ENCODE data around the gene PPFIBP2.

The PPFIBP2 gene

DNA sequence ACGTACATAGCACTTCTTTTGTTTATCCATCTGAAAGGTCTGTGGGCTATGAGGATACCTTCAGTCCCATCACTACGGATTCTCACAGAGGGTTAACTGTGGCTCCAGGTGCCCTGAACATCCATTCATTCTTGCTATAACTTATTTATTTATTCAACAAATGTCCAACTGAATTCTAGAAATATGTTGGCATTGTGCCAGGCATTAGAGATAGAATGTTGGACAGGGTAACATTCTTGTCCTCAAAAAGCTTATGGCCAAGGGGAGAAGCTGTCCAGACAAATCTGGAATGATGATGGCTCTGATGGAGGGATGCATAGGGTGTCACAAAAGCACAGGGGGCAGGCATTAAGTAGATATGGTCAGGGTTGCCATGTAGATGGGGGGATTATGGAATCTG lies 20.1 kb upstream of the PPFIBP2 start (continued):
- TF ChIP-seq ATF2 (tag by site-specific recombination; IDR thresholded peaks at IDR 0.05; ENCODE audit: low read depth) (no peak), ZNF626 (tag by site-specific recombination; IDR thresholded peaks at IDR 0.05) (no peak), ZNF202 (tag by site-specific recombination; IDR thresholded peaks at IDR 0.05; ENCODE audit: borderline replicate concordance) (no peak), ZNF639 (tag by site-specific recombination; IDR thresholded peaks at IDR 0.05) (no peak), ZNF335 (tag by site-specific recombination; conservative IDR thresholded peaks at IDR 0.05) (no peak)
- TF ChIP-seq, protein P1, sequence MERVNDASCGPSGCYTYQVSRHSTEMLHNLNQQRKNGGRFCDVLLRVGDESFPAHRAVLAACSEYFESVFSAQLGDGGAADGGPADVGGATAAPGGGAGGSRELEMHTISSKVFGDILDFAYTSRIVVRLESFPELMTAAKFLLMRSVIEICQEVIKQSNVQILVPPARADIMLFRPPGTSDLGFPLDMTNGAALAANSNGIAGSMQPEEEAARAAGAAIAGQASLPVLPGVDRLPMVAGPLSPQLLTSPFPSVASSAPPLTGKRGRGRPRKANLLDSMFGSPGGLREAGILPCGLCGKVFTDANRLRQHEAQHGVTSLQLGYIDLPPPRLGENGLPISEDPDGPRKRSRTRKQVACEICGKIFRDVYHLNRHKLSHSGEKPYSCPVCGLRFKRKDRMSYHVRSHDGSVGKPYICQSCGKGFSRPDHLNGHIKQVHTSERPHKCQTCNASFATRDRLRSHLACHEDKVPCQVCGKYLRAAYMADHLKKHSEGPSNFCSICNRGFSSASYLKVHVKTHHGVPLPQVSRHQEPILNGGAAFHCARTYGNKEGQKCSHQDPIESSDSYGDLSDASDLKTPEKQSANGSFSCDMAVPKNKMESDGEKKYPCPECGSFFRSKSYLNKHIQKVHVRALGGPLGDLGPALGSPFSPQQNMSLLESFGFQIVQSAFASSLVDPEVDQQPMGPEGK (tag by site-specific recombination; IDR thresholded peaks at IDR 0.05) = no peak
- TF ChIP-seq, protein P2, sequence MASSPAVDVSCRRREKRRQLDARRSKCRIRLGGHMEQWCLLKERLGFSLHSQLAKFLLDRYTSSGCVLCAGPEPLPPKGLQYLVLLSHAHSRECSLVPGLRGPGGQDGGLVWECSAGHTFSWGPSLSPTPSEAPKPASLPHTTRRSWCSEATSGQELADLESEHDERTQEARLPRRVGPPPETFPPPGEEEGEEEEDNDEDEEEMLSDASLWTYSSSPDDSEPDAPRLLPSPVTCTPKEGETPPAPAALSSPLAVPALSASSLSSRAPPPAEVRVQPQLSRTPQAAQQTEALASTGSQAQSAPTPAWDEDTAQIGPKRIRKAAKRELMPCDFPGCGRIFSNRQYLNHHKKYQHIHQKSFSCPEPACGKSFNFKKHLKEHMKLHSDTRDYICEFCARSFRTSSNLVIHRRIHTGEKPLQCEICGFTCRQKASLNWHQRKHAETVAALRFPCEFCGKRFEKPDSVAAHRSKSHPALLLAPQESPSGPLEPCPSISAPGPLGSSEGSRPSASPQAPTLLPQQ (tag by site-specific recombination; IDR thresholded peaks at IDR 0.05) = no peak

DNA sequence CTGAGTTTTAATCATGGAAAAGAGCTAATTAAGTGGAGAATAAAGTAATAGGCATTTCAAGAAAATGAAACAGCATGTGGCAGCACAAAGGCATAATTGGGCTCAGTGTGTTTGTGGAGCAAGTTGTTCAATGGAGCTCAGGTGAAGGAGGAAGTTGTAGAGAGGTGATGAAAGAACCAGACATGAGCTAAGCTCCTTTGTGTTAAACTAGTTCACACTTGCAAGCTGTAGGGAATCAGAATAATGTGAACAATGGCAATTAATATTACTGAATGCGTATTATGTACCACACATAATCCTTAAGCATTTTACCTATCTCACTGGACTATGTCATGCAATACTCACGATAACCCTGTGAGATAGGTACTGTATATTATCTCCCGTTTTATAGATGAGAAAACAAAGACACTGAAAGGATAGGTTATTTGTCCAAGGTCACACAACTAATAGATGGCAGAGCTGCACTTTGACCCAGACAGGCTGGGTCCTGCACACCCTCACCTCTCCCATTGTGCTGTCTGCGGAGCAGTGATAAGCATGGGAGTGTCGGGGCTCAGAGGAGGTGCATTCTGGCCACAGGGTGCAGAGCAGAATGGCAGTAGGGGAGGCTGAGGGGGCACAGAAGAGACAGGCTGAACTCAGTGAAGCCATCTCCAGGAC lies 19.6 kb upstream of the PPFIBP2 start:
- no peak overlapping the region for H3K27ac ChIP-seq (ENCODE audit: extremely low read depth, low read depth, low read length)
- H3K36me3 ChIP-seq (ENCODE audit: control insufficient read depth in 2 of 2, insufficient read depth in 1 of 2, low read length in 2 of 2) = no peaks in the 10 kb centered on the region
- POLR2A ChIA-PET = no interaction called here
- no peaks in the 10 kb centered on the region for H3K4me1 ChIP-seq (ENCODE audit: control insufficient read depth, insufficient read depth, low read length)
- TF ChIP-seq, protein P3, sequence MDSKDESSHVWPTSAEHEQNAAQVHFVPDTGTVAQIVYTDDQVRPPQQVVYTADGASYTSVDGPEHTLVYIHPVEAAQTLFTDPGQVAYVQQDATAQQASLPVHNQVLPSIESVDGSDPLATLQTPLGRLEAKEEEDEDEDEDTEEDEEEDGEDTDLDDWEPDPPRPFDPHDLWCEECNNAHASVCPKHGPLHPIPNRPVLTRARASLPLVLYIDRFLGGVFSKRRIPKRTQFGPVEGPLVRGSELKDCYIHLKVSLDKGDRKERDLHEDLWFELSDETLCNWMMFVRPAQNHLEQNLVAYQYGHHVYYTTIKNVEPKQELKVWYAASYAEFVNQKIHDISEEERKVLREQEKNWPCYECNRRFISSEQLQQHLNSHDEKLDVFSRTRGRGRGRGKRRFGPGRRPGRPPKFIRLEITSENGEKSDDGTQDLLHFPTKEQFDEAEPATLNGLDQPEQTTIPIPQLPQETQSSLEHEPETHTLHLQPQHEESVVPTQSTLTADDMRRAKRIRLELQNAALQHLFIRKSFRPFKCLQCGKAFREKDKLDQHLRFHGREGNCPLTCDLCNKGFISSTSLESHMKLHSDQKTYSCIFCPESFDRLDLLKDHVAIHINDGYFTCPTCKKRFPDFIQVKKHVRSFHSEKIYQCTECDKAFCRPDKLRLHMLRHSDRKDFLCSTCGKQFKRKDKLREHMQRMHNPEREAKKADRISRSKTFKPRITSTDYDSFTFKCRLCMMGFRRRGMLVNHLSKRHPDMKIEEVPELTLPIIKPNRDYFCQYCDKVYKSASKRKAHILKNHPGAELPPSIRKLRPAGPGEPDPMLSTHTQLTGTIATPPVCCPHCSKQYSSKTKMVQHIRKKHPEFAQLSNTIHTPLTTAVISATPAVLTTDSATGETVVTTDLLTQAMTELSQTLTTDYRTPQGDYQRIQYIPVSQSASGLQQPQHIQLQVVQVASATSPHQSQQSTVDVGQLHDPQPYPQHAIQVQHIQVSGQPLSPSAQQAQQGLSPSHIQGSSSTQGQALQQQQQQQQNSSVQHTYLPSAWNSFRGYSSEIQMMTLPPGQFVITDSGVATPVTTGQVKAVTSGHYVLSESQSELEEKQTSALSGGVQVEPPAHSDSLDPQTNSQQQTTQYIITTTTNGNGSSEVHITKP (tag by site-specific recombination; IDR thresholded peaks at IDR 0.05) = no peak
- no peak for TF ChIP-seq KLF16 (tag by site-specific recombination; IDR thresholded peaks at IDR 0.05)
- no peak for TF ChIP-seq ZNF600 (tag by site-specific recombination; IDR thresholded peaks at IDR 0.05)
- no peak for TF ChIP-seq ZNF394 (tag by site-specific recombination; IDR thresholded peaks at IDR 0.05; ENCODE audit: borderline replicate concordance)
- TF ChIP-seq SCRT1 (tag by site-specific recombination; IDR thresholded peaks at IDR 0.05; ENCODE audit: borderline replicate concordance) = no peak
- TF ChIP-seq, protein P4, sequence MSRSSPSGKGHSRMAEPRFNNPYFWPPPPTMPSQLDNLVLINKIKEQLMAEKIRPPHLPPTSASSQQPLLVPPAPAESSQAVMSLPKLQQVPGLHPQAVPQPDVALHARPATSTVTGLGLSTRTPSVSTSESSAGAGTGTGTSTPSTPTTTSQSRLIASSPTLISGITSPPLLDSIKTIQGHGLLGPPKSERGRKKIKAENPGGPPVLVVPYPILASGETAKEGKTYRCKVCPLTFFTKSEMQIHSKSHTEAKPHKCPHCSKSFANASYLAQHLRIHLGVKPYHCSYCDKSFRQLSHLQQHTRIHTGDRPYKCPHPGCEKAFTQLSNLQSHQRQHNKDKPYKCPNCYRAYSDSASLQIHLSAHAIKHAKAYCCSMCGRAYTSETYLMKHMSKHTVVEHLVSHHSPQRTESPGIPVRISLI (tag by site-specific recombination; IDR thresholded peaks at IDR 0.05) = no peak
- no peak for TF ChIP-seq ZNF544 (tag by site-specific recombination; IDR thresholded peaks at IDR 0.05)
- CTCF ChIA-PET = no interaction called here
- H3K4me3 ChIP-seq (ENCODE audit: low read depth, low read length) = no peak overlapping the region
- no peaks in the 10 kb centered on the region for H3K9me3 ChIP-seq (ENCODE audit: control insufficient read depth, insufficient read depth, low read depth, low read length)

Measured in HEK293 (cell line).